Fibroblast of the aortic adventitia (primary cell): ENCODE results near the gene TCP10L. TPM values are rescaled to one million over a fixed set of nuclear protein-coding genes. Genes with fewer than 3 reads are reported as not detected.
"Not testable (repeated sequence)": the region's sequence is repeated elsewhere in the genome, so short reads cannot be mapped to it uniquely, and the experiment has no call there.

ENCODE experiments used
- DNase-seq: peaks from one replicate; pipeline ENCODE4 v3.0.0-alpha.2; 2010; ENCODE audit warnings: low read depth
- H3K4me3 ChIP-seq: 2 replicates; pipeline ENCODE4 v1.5.1; 2011; ENCODE audit warnings: low read depth, mild to moderate bottlenecking, control low read depth, low read length, moderate library complexity
- total RNA-seq: library from RNA; depleted of rRNA; stranded (reverse); fragments of >200 nt; gene quantifications from 2 replicates; pipeline ENCODE4 v1.2.3, GENCODE V29; 2012; ENCODE audit warnings: low replicate concordance
- TF ChIP-seq, protein P1 (sequence below): IDR thresholded peaks from 2 replicates; pipeline ENCODE4 v1.5.1; 2011; ENCODE audit warnings: mild to moderate bottlenecking, low read length, control low read depth, inconsistent platforms; ENCODE audit not compliant: insufficient read depth

Gene TCP10L
- total RNA-seq, 1 donor, result 0.45 TPM

DNA sequence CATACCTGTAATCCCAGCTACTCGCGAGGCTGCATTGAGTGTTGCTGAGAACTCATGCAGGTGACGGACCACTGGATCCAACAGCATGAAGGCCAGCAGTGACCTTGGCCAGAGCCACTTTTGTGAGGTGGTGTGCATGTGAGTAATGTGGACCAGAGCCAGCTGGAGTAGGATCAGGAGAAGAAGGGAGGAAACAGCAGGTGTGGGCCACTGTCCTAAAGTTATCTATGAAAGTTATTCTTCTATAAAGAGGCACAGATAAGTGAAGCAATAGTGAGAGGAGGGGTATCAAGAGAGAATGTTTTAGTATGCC is 47.8 kb downstream of the TCP10L start:
- no peak for DNase-seq
- no peak overlapping the region for H3K4me3 ChIP-seq
- TF ChIP-seq, protein P1, sequence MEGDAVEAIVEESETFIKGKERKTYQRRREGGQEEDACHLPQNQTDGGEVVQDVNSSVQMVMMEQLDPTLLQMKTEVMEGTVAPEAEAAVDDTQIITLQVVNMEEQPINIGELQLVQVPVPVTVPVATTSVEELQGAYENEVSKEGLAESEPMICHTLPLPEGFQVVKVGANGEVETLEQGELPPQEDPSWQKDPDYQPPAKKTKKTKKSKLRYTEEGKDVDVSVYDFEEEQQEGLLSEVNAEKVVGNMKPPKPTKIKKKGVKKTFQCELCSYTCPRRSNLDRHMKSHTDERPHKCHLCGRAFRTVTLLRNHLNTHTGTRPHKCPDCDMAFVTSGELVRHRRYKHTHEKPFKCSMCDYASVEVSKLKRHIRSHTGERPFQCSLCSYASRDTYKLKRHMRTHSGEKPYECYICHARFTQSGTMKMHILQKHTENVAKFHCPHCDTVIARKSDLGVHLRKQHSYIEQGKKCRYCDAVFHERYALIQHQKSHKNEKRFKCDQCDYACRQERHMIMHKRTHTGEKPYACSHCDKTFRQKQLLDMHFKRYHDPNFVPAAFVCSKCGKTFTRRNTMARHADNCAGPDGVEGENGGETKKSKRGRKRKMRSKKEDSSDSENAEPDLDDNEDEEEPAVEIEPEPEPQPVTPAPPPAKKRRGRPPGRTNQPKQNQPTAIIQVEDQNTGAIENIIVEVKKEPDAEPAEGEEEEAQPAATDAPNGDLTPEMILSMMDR, result no peak

DNA sequence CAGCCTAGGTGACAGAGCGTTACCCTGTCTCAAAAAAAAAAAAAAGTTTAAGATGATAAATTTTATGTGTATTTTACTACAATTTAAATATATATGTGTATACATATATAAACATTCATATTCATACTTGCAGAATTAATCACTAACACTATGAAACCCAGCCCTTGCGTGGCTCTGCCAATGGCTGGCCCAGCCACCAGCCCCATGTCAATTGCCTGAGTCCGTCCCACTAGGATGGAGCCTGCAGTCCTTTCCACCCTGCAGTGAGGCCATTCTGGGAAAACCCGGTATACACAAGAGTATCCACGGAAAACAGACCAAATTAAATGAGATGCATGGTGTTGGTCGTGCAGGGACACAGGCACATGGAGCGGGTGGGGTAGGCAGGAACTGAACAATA is 49.7 kb downstream of the TCP10L start:
- TF ChIP-seq, protein P1, result no peak
- no peak overlapping the region for H3K4me3 ChIP-seq
- DNase-seq, result no peak

DNA sequence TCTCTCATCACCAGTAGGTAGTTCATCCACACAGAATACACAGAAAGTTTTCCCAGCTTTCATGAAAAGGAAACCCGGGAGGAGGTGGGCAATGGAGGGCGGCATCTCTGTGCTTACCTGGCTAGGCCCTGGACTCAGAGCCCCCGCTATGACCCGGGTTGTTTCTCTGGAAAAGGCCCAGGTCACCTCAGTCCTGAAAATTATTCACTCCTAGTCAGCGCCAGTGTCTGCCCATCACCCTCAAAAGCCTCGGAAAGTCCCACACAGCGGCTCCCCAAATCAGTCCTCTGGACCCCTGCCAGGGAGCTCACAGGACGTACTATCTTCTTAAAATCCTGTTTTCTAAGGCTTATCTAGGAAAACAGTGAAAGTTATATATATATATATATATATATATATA is 51.2 kb downstream of the TCP10L start:
- no peak overlapping the region for H3K4me3 ChIP-seq
- TF ChIP-seq, protein P1, result no peak
- DNase-seq, result no peak

DNA sequence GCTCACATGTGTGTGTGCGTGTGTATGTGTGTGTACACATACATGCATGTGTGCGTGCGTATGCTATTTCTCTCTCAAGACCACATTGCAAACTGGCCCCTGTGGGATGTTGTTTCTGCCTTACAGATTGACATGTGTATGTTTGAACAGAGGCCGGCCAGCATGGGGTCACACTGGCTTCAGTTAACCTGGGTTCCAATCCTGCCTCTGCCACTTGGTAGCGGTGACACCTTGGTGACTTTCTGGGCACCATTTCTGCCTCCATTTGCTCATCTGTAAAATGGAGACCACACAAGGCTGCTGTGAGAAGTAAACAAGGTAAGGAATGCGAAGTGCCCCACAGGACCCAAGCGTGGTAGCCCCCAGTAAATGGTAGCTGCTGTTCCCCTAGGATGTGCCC is 51.7 kb downstream of the TCP10L start:
- no peak for DNase-seq
- TF ChIP-seq, protein P1, result no peak
- H3K4me3 ChIP-seq, result no peak overlapping the region

DNA sequence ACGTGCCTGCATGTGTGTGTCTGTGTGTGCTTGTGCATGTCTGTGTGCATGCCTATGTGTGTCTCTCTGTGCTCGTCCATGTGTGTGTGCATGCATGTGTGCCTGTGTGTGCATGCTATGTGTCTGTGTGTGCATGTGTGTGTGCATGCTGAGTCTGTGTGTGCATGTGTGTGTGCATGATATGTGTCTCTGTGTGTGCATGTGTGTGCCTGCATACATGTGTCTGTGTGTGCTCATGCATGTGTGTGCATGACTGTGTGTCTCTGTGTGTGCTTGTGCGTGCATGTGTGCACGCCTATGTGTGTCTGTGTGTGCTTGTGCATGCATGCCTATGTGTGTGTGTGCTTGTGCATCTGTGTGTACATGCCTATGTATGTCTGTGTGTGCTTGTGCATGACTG is 52.3 kb downstream of the TCP10L start:
- DNase-seq, result no peak
- no peak overlapping the region for H3K4me3 ChIP-seq
- TF ChIP-seq, protein P1, result no peak

- no peak overlapping the region for H3K4me3 ChIP-seq
- TF ChIP-seq, protein P1, result no peak
- DNase-seq, result no peak
Observed at GRCh38 chr21:32532636-32533035, 52.7 kb downstream of the TCP10L start.

GRCh38 chr21:32531561-32531960 is 53.8 kb downstream of the TCP10L start:
- not testable (repeated sequence) for H3K4me3 ChIP-seq, DNase-seq

DNA sequence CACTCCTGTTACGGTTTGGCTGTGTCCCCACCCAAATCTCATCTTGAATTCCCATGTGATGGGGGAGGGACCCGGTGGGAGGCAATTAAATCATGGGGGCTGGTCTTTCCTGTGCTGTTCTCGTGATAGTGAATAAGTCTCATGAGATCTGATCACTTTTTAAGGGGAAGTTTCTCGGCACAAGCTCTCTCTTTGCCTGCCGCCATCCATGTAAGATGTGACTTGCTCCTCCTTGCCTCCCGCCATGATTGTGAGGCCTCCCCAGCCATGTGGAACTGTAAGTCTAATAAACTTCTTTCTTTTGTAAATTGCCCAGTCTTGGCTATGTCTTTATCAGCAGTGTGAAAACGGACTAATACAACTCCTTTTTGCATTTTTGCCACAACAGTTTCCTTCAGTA is 54.5 kb downstream of the TCP10L start:
- DNase-seq, H3K4me3 ChIP-seq: not testable (repeated sequence)
